Activated B cell treated with CpG ODN at 0.5 μM for 24 hours (primary cell): Measurements from ENCODE around the gene AP1M1. TPM values are rescaled to one million over a fixed set of nuclear protein-coding genes. Genes with fewer than 3 reads are reported as not detected.

ENCODE experiments used
- ATAC-seq: fragments of 200-7000 bp; cut with Tn5 transposase; one replicate; pipeline ENCODE4 v1.10.0; 2021; ENCODE audit warnings: low read depth, mild to moderate bottlenecking, moderate library complexity
- CTCF ChIA-PET: fragments of 350-600 bp; sonication (Branson Sonifier 250); formaldehyde crosslinking; loops from one replicate; lab custom pipeline; 2021; ENCODE audit warnings: antibody characterized with exemption; lab: Charles Lee
- POLR2A ChIA-PET: fragments of 350-600 bp; sonication (Branson Sonifier 250); formaldehyde crosslinking; loops from one replicate; lab custom pipeline; 2021; ENCODE audit warnings: antibody characterized with exemption; lab: Charles Lee
- DNase-seq: peaks from one replicate; pipeline ENCODE4 v3.0.0; 2022
- H3K27ac Mint-ChIP-seq: one replicate; pipeline ENCODE4 v1.8.0; 2020; ENCODE audit warnings: mixed read lengths
- H3K27me3 Mint-ChIP-seq: one replicate; pipeline ENCODE4 v1.8.0; 2021; ENCODE audit warnings: mixed read lengths
- H3K36me3 Mint-ChIP-seq: one replicate; pipeline ENCODE4 v1.8.0; 2021; ENCODE audit warnings: low read depth, mixed read lengths
- H3K4me1 Mint-ChIP-seq: one replicate; pipeline ENCODE4 v1.8.0; 2021; ENCODE audit warnings: mixed read lengths
- H3K4me3 Mint-ChIP-seq: one replicate; pipeline ENCODE4 v1.8.0; 2020; ENCODE audit warnings: mild to moderate bottlenecking, mixed read lengths
- H3K9me3 Mint-ChIP-seq: one replicate; pipeline ENCODE4 v1.8.0; 2020; ENCODE audit warnings: mixed read lengths
- CTCF ChIP-seq: fragments of 200-600 bp; IDR thresholded peaks from one replicate; pipeline ENCODE4 v1.8.0; 2022; ENCODE audit warnings: antibody characterized with exemption, mild to moderate bottlenecking
- intact Hi-C: fragments of 100-400 bp; cut with micrococcal nuclease; formaldehyde crosslinking; loops from one replicate; pipeline ENCODE4 v1.15.1; 2024
- total RNA-seq: library from RNA; stranded (reverse); gene quantifications from 2 replicates; pipeline ENCODE4 v1.2.3, GENCODE V29; 2022

The AP1M1 gene
- total RNA-seq, 1 donor from 2014 or later = 87.5 TPM

DNA sequence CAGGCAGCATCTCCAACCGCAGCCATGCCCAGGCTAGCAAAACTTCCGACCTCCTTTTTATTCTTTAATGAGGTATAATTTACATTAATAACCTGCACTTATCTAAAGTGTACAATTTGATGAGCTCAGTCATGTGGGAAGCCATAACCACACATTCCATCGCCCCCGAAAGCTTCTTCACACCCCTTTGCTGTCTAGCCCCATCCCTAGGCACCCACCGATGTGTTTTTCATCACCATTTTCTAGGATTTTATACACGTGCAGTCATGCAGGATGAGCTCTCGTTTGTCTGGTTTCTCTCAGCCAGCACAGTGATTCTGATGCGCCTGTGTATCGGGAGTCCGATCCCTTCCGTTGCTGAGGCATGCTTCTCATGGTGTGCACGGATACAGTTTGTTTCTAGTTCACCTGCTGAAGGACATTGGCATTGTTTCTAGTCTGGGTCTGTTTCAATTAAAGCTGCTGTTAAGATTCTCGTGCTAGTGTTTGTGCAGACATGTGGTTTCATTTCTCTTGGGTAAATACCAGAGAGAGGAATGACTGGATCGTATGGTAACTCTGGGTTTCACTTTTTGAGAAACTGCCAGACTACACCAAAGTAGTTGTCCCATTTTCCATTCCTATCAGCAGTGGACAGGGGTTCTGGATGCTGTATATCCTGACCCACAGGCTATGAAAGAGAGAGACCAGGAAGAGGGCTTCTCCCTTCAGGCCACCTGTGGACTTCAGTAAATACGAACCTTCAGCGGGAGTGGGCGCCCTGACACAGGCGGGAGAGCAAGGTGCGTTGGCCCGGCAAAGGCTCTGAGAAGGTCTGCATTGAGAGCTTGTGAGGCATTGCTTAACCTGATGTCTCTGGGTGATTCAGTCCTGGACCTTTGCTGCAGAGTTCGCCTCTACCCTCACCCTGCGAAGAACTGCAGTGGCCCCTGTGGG lies 4.9 kb downstream of the AP1M1 start:
- intact Hi-C loops = no loop called here
- peak overlapping the region; percentile 13 for H3K4me3 Mint-ChIP-seq
- ATAC-seq = no peak

DNA sequence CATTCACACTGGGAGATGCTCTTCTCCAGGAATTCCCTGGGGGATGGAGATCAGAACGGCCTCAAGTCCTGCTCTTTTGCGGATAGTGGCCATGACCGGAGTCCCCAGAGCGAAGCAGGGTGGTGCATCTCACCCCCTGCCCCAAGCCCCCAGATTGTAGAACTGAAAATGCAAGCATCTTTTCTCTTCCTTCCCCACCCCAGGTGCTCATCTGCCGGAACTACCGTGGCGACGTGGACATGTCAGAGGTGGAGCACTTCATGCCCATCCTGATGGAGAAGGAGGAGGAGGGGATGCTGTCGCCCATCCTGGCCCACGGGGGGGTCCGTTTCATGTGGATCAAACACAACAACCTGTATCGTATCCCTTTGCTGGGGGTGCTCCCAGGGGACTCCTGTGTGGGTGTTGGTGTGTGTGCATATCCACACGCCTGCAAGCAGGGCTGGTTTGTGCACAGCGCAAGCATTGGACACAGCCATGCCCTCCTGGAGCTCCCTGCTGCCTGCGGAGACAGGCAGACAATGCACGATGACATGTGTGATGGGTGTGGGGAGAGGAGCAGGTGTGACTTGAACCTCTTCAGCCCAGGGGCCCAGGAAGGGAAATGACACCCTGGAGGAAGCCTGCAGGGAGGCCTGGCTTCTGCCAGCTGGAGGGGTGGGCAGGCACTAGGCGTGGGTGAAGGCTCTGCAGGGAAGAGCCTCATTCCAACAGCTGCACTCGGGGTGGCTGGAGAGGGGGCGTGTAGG lies 5.7 kb downstream of the AP1M1 start:
- peak overlapping the region; percentile 76 for H3K27ac Mint-ChIP-seq
- no peak overlapping the region for H3K4me3 Mint-ChIP-seq
- peak; percentile 23 for ATAC-seq
- no peak for DNase-seq
- ChIA-PET POLR2A (interaction anchor here (0.7 kb wide), 1 partner anchor 8 kb away, joined by 11 read pairs; no protein-coding TSS in a partner anchor), CTCF (no interaction called here)
- intact Hi-C loops = no loop called here
- H3K27me3 Mint-ChIP-seq = no peaks in the 10 kb centered on the region
- H3K9me3 Mint-ChIP-seq = no peaks in the 10 kb centered on the region
- peaks cover 39% of the 10 kb centered on the region for H3K4me1 Mint-ChIP-seq
- no peak for TF ChIP-seq CTCF
- H3K36me3 Mint-ChIP-seq = peaks cover 71% of the 10 kb centered on the region

More for the DNA sequence above, 4.9 kb downstream of the AP1M1 start:
- ChIA-PET CTCF (no interaction called here), POLR2A (interaction anchor here (0.6 kb wide), 2 partner anchors 65 to 372 kb away, joined by 3 to 4 read pairs; no protein-coding TSS in a partner anchor)
- Mint-ChIP-seq H3K36me3 (peaks cover 64% of the 10 kb centered on the region), H3K4me1 (peaks cover 42% of the 10 kb centered on the region), H3K27me3 (no peaks in the 10 kb centered on the region), H3K9me3 (no peaks in the 10 kb centered on the region), H3K27ac (peak overlapping the region; percentile 76)
- DNase-seq = no peak
- no peak for TF ChIP-seq CTCF

GRCh38 chr19:16204005-16204294 lies 6.2 kb downstream of the AP1M1 start:
- TF ChIP-seq CTCF = no peak
- DNase-seq = no peak
- H3K36me3 Mint-ChIP-seq = peaks cover 76% of the 10 kb centered on the region
- ChIA-PET CTCF (no interaction called here), POLR2A (interaction anchor here (0.7 kb wide), 1 partner anchor 8 kb away, joined by 11 read pairs; no protein-coding TSS in a partner anchor)
- peaks cover 34% of the 10 kb centered on the region for H3K4me1 Mint-ChIP-seq
- no peak for ATAC-seq
- intact Hi-C loops = no loop called here
- no peaks in the 10 kb centered on the region for H3K27me3 Mint-ChIP-seq
- peak overlapping the region; percentile 41 for H3K27ac Mint-ChIP-seq
- H3K4me3 Mint-ChIP-seq = no peak overlapping the region
- H3K9me3 Mint-ChIP-seq = no peaks in the 10 kb centered on the region

- no peaks in the 10 kb centered on the region for H3K27me3 Mint-ChIP-seq
- POLR2A ChIA-PET = no interaction called here
- no peak for ATAC-seq
- intact Hi-C loops = no loop called here
- H3K9me3 Mint-ChIP-seq = no peaks in the 10 kb centered on the region
- no peak for DNase-seq
- CTCF ChIA-PET = no interaction called here
- TF ChIP-seq CTCF = no peak
- H3K36me3 Mint-ChIP-seq = peaks cover 83% of the 10 kb centered on the region
- H3K4me3 Mint-ChIP-seq = no peak overlapping the region
- H3K27ac Mint-ChIP-seq = no peak overlapping the region
- peaks cover 24% of the 10 kb centered on the region for H3K4me1 Mint-ChIP-seq
Observed at GRCh38 chr19:16205205-16206045, 7.7 kb downstream of the AP1M1 start.
